WTC11 (cell line): ENCODE results near the gene RIPPLY3. TPM values are rescaled to one million over a fixed set of nuclear protein-coding genes. Genes with fewer than 3 reads are reported as not detected.

Experiments used
- AFF4 ChIP-seq: sonication (generic); formaldehyde crosslinking; IDR thresholded peaks from 2 replicates; pipeline ENCODE4 v1.8.1; 2023; ENCODE audit warnings: mild to moderate bottlenecking, missing genetic modification reagents, borderline replicate concordance
- ATF3 ChIP-seq: sonication (generic); formaldehyde crosslinking; conservative IDR thresholded peaks from 2 replicates; pipeline ENCODE4 v1.8.1; 2022; ENCODE audit warnings: mild to moderate bottlenecking, missing genetic modification reagents
- E2F4 ChIP-seq: sonication (generic); formaldehyde crosslinking; IDR thresholded peaks from 2 replicates; pipeline ENCODE4 v1.8.1; 2022; ENCODE audit warnings: low read depth, mild to moderate bottlenecking, moderate library complexity, missing genetic modification reagents, borderline replicate concordance
- E2F5 ChIP-seq: sonication (generic); formaldehyde crosslinking; IDR thresholded peaks from 2 replicates; pipeline ENCODE4 v1.8.1; 2022; ENCODE audit warnings: mild to moderate bottlenecking, moderate library complexity, missing genetic modification reagents
- ERG ChIP-seq: fragments of 250-450 bp; sonication (Bioruptor Pico); IDR thresholded peaks from 2 replicates; pipeline ENCODE4 v1.8.0; 2021; ENCODE audit warnings: mild to moderate bottlenecking
- ETV6 ChIP-seq: sonication (generic); formaldehyde crosslinking; IDR thresholded peaks from 2 replicates; pipeline ENCODE4 v1.8.1; 2022; ENCODE audit warnings: mild to moderate bottlenecking, missing genetic modification reagents
- GRHL2 ChIP-seq: fragments of 250-450 bp; sonication (Bioruptor Pico); IDR thresholded peaks from 2 replicates; pipeline ENCODE4 v1.8.0; 2022; ENCODE audit warnings: mild to moderate bottlenecking, moderate library complexity; ENCODE audit not compliant: insufficient replicate concordance, severe bottlenecking
- HMGA2 ChIP-seq: fragments of 250-450 bp; sonication (Bioruptor Pico); IDR thresholded peaks from 2 replicates; pipeline ENCODE4 v1.4.0; 2021; ENCODE audit warnings: mild to moderate bottlenecking, moderate library complexity
- IRF1 ChIP-seq: sonication (generic); formaldehyde crosslinking; IDR thresholded peaks from 2 replicates; pipeline ENCODE4 v1.8.0; 2023; ENCODE audit warnings: missing genetic modification reagents
- MLX ChIP-seq: sonication (generic); formaldehyde crosslinking; IDR thresholded peaks from 2 replicates; pipeline ENCODE4 v1.8.1; 2023; ENCODE audit warnings: mild to moderate bottlenecking, missing genetic modification reagents, moderate library complexity
- NFATC4 ChIP-seq: fragments of 250-450 bp; sonication (Bioruptor Pico); IDR thresholded peaks from 2 replicates; pipeline ENCODE4 v1.9.0; 2021; ENCODE audit warnings: mild to moderate bottlenecking
- NFE2L1 ChIP-seq: sonication (generic); formaldehyde crosslinking; IDR thresholded peaks from 2 replicates; pipeline ENCODE4 v1.8.1; 2023; ENCODE audit warnings: missing genetic modification reagents
- NR2C2 ChIP-seq: sonication (generic); formaldehyde crosslinking; IDR thresholded peaks from 2 replicates; pipeline ENCODE4 v1.8.0; 2022; ENCODE audit warnings: mild to moderate bottlenecking, missing genetic modification reagents
- NR3C1 ChIP-seq: sonication (generic); formaldehyde crosslinking; conservative IDR thresholded peaks from 2 replicates; pipeline ENCODE4 v1.8.1; 2023; ENCODE audit warnings: low read depth, mild to moderate bottlenecking, missing genetic modification reagents
- PREB ChIP-seq: sonication (generic); formaldehyde crosslinking; IDR thresholded peaks from 2 replicates; pipeline ENCODE4 v1.8.1; 2022; ENCODE audit warnings: mild to moderate bottlenecking, missing genetic modification reagents, moderate library complexity, borderline replicate concordance
- PRRX2 ChIP-seq: fragments of 250-450 bp; sonication (Bioruptor Pico); IDR thresholded peaks from 2 replicates; pipeline ENCODE4 v1.8.0; 2021; ENCODE audit warnings: mild to moderate bottlenecking
- SMAD4 ChIP-seq: sonication (generic); formaldehyde crosslinking; IDR thresholded peaks from 2 replicates; pipeline ENCODE4 v1.8.0; 2022; ENCODE audit warnings: mild to moderate bottlenecking, missing genetic modification reagents
- SOX15 ChIP-seq: fragments of 250-450 bp; sonication (Bioruptor Pico); IDR thresholded peaks from 2 replicates; pipeline ENCODE4 v1.9.0; 2021; ENCODE audit warnings: mild to moderate bottlenecking
- USF1 ChIP-seq: sonication (generic); formaldehyde crosslinking; IDR thresholded peaks from 2 replicates; pipeline ENCODE4 v1.8.0; 2022; ENCODE audit warnings: mild to moderate bottlenecking, missing genetic modification reagents
- USF2 ChIP-seq: sonication (generic); formaldehyde crosslinking; IDR thresholded peaks from 2 replicates; pipeline ENCODE4 v1.8.1; 2023; ENCODE audit warnings: mild to moderate bottlenecking, missing genetic modification reagents, moderate library complexity
- ZNF219 ChIP-seq: sonication (generic); formaldehyde crosslinking; IDR thresholded peaks from 2 replicates; pipeline ENCODE4 v1.8.0; 2023; ENCODE audit warnings: missing genetic modification reagents, mild to moderate bottlenecking, borderline replicate concordance
- ZSCAN18 ChIP-seq: fragments of 250-450 bp; sonication (Bioruptor Pico); IDR thresholded peaks from 2 replicates; pipeline ENCODE4 v2.1.2; 2022; ENCODE audit warnings: mild to moderate bottlenecking, moderate library complexity
- total RNA-seq: library from RNA; stranded (reverse); gene quantifications from 3 replicates; pipeline ENCODE4 v1.2.3, GENCODE V29; 2021

RIPPLY3 gene
- total RNA-seq, 1 experiment from 2014 or later = 3.5 TPM

GRCh38 chr21:37005548-37006485 lies 685 bp upstream of the RIPPLY3 start (continued):
- TF ChIP-seq IRF1 (CRISPR knock-in tag) (no peak), USF2 (CRISPR knock-in tag) (no peak), GRHL2 (CRISPR knock-in tag) (no peak), PRRX2 (CRISPR knock-in tag) (no peak), E2F5 (CRISPR knock-in tag) (peak; percentile 44; the same call in 1 of the 2 replicates), NR2C2 (CRISPR knock-in tag) (no peak), ETV6 (0 out of 2 replicates have a peak, but pooled peaks have one; percentile 30), E2F4 (CRISPR knock-in tag) (no peak), SOX15 (CRISPR knock-in tag) (no peak), NR3C1 (CRISPR knock-in tag) (no peak), ZSCAN18 (CRISPR knock-in tag) (no peak), ATF3 (CRISPR knock-in tag) (no peak), NFE2L1 (peak; percentile 40; the same call in 1 of the 2 replicates), ERG (CRISPR knock-in tag) (no peak), NFATC4 (CRISPR knock-in tag) (no peak), HMGA2 (CRISPR knock-in tag) (no peak), AFF4 (CRISPR knock-in tag) (no peak), SMAD4 (no peak), USF1 (CRISPR knock-in tag) (no peak), MLX (CRISPR knock-in tag) (no peak), PREB (CRISPR knock-in tag) (no peak), ZNF219 (CRISPR knock-in tag) (0 out of 2 replicates have a peak, but pooled peaks have one; percentile 24)
